DMS53 treated with DMSO at 0.1 percent for 48 hours (cell line): Measurements from ENCODE around the gene CEACAM7.

Source experiments
- DNase-seq: peaks from one replicate; lab custom pipeline; 2025; ENCODE audit not compliant: unreplicated experiment; lab: John Stamatoyannopoulos, UW

CEACAM7 gene

DNA sequence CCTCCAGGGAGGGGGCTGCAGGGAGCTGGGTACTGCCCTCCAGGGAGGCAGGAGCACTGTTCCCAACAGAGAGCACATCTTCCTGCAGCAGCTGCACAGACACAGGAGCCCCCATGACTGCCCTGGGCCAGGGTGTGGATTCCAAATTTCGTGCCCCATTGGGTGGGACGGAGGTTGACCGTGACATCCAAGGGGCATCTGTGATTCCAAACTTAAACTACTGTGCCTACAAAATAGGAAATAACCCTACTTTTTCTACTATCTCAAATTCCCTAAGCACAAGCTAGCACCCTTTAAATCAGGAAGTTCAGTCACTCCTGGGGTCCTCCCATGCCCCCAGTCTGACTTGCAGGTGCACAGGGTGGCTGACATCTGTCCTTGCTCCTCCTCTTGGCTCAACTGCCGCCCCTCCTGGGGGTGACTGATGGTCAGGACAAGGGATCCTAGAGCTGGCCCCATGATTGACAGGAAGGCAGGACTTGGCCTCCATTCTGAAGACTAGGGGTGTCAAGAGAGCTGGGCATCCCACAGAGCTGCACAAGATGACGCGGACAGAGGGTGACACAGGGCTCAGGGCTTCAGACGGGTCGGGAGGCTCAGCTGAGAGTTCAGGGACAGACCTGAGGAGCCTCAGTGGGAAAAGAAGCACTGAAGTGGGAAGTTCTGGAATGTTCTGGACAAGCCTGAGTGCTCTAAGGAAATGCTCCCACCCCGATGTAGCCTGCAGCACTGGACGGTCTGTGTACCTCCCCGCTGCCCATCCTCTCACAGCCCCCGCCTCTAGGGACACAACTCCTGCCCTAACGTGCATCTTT lies 12.5 kb upstream of the CEACAM7 start:
- no peak for DNase-seq

GRCh38 chr19:41699968-41700323 lies 11.9 kb upstream of the CEACAM7 start:
- no peak for DNase-seq

DNA sequence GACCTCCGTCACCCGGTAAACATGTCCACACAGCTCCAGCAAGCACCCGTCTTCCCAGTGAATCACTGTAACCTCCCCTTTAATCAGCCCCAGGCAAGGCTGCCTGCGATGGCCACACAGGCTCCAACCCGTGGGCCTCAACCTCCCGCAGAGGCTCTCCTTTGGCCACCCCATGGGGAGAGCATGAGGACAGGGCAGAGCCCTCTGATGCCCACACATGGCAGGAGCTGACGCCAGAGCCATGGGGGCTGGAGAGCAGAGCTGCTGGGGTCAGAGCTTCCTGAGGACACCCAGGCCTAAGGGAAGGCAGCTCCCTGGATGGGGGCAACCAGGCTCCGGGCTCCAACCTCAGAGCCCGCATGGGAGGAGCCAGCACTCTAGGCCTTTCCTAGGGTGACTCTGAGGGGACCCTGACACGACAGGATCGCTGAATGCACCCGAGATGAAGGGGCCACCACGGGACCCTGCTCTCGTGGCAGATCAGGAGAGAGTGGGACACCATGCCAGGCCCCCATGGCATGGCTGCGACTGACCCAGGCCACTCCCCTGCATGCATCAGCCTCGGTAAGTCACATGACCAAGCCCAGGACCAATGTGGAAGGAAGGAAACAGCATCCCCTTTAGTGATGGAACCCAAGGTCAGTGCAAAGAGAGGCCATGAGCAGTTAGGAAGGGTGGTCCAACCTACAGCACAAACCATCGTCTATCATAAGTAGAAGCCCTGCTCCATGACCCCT lies 11.3 kb upstream of the CEACAM7 start:
- no peak for DNase-seq

DNA sequence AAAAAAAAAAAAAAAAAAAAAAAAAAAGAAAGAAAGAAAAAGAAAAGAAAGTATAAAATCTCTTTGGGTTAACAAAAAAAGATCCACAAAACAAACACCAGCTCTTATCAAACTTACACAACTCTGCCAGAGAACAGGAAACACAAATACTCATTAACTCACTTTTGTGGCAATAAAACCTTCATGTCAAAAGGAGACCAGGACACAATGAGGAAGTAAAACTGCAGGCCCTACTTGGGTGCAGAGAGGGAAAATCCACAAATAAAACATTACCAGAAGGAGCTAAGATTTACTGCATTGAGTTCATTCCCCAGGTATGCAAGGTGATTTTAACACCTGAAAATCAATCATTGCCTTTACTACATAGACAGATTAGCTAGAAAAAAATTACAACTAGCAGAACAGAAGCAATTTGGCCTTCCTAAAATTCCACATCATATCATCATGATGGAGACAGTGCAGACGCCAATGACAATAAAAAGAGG lies 10.7 kb upstream of the CEACAM7 start:
- no peak for DNase-seq

GRCh38 chr19:41697198-41697855 lies 9.3 kb upstream of the CEACAM7 start:
- DNase-seq = no peak

DNA sequence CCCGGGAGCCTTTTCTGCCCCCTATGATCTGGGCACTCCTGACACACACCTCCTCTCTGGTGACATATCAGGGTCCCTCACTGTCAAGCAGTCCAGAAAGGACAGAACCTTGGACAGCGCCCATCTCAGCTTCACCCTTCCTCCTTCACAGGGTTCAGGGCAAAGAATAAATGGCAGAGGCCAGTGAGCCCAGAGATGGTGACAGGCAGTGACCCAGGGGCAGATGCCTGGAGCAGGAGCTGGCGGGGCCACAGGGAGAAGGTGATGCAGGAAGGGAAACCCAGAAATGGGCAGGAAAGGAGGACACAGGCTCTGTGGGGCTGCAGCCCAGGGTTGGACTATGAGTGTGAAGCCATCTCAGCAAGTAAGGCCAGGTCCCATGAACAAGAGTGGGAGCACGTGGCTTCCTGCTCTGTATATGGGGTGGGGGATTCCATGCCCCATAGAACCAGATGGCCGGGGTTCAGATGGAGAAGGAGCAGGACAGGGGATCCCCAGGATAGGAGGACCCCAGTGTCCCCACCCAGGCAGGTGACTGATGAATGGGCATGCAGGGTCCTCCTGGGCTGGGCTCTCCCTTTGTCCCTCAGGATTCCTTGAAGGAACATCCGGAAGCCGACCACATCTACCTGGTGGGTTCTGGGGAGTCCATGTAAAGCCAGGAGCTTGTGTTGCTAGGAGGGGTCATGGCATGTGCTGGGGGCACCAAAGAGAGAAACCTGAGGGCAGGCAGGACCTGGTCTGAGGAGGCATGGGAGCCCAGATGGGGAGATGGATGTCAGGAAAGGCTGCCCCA lies 8.5 kb upstream of the CEACAM7 start:
- no peak for DNase-seq

DNA sequence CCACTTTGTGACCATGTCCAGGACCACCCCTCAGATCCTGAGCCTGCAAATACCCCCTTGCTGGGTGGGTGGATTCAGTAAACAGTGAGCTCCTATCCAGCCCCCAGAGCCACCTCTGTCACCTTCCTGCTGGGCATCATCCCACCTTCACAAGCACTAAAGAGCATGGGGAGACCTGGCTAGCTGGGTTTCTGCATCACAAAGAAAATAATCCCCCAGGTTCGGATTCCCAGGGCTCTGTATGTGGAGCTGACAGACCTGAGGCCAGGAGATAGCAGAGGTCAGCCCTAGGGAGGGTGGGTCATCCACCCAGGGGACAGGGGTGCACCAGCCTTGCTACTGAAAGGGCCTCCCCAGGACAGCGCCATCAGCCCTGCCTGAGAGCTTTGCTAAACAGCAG lies 7.7 kb upstream of the CEACAM7 start:
- no peak for DNase-seq

DNA sequence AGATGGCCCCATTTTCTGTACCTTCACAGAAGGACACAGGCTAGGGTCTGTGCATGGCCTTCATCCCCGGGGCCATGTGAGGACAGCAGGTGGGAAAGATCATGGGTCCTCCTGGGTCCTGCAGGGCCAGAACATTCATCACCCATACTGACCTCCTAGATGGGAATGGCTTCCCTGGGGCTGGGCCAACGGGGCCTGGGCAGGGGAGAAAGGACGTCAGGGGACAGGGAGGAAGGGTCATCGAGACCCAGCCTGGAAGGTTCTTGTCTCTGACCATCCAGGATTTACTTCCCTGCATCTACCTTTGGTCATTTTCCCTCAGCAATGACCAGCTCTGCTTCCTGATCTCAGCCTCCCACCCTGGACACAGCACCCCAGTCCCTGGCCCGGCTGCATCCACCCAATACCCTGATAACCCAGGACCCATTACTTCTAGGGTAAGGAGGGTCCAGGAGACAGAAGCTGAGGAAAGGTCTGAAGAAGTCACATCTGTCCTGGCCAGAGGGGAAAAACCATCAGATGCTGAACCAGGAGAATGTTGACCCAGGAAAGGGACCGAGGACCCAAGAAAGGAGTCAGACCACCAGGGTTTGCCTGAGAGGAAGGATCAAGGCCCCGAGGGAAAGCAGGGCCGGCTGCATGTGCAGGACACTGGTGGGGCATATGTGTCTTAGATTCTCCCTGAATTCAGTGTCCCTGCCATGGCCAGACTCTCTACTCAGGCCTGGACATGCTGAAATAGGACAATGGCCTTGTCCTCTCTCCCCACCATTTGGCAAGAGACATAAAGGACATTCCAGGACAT lies 7.0 kb upstream of the CEACAM7 start:
- DNase-seq = no peak

DNA sequence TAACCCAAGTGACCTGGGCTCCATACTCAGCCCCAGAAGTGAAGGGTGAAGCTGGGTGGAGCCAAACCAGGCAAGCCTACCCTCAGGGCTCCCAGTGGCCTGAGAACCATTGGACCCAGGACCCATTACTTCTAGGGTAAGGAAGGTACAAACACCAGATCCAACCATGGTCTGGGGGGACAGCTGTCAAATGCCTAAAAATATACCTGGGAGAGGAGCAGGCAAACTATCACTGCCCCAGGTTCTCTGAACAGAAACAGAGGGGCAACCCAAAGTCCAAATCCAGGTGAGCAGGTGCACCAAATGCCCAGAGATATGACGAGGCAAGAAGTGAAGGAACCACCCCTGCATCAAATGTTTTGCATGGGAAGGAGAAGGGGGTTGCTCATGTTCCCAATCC lies 6.1 kb upstream of the CEACAM7 start:
- DNase-seq = no peak

GRCh38 chr19:41691268-41691970 lies 3.3 kb upstream of the CEACAM7 start:
- DNase-seq = peak; percentile 15

DNA sequence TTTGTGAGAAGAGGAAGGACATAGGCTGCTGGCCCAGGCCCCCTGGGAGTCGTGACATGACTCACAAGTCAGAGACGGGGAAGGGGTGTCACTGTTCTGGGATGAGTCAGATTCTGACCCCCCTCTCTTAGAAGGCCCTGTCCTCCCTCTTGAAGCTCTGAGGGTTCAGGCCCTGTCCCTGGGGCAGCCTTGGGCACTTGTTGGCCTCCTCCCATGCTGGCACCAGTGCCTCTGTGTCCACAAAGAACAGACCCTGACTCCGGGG lies 2.7 kb upstream of the CEACAM7 start:
- DNase-seq = no peak

- DNase-seq = no peak
These were observed 2.1 kb upstream of the CEACAM7 start for GRCh38 chr19:41689993-41690800.

- no peak for DNase-seq
These were observed 617 bp upstream of the CEACAM7 start for GRCh38 chr19:41688687-41689086.

DNA sequence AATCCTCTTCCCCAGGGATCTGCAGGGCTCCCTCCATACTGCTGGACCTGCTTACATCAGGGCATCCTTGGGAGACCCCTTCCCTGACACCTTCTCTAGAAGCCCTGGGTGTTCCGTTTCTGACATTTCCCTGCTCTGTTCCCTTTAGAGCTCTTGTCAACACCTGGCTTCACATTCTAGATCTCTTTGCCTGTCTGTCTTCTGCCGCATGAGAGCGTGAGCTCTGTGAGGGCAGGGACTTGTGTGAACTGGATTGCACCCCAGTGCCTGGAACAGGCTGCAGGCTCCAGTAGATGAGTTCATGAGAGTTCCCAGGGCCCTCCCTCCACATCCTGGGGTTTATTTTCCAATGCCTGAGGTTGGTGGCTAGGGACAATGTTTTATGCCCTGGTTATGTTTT lies 651 bp downstream of the CEACAM7 start:
- DNase-seq = no peak

DNA sequence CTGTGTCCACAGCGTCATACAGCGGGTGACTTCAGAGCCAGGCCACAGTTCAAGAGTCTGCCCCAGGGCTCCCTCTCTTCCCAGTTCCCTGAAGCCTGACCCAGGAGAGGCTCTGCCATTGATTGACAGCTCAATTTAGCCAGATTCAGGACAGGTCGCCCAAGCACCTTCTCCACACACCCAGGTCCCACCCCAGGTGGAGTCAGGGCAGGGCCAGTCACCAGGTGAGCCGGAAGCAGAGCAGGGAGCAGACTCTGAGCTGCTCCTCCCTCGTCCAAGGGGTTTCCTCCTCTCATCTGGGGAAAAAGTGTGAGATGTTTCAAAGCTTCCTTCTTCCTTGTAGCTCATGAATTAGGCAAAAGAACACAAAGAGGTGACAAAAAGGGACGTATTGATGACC lies 5.6 kb downstream of the CEACAM7 start:
- DNase-seq = no peak

DNA sequence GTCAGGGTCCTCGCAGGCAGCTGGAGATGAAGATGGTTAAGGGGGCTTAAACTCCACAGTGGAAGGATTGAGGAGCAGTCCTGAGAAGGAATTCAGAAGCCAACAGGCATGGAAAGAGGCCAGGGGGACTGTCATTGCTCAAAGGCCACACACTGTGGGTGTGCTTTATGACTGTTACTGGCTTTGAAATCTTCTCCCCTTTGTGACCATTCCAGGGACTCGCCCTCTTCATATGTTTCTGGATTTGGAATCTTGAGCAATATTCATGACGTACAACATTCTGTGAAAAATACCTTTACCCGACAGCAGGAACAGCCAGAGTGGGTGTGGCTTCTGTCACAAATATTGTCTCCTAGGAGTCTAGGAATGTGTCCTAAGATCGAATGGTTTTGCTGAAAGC lies 16.6 kb downstream of the CEACAM7 start:
- DNase-seq = no peak

- DNase-seq = no peak
These were observed 17.3 kb downstream of the CEACAM7 start for GRCh38 chr19:41670755-41671154.

DNA sequence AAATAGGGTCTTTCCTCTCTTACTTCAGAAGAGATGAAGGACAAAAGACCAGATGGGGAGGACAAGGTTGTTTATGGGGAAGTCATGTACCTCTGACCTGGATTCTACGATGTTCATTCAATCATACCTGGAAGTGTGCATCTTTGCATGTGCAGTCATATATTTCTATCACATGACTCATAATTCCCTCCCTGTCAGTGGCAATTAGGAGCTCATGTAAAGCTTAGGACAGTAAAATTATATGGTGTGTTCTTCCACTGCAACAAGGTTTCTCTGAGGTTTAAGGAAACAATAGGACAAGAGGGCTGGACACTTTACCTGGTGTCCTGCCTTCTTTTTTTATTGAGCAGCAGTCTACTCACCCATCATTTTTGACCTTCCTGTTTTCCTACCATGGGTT lies 19.8 kb downstream of the CEACAM7 start:
- DNase-seq = no peak

GRCh38 chr19:41666075-41666474 lies 22.0 kb downstream of the CEACAM7 start:
- no peak for DNase-seq
